Measurements from ENCODE around the gene TNNT2. TPM values are rescaled to one million over a fixed set of nuclear protein-coding genes. Genes with fewer than 3 reads are reported as not detected.
A peak's percentile ranks its signal among the peaks of the same experiment; 100 is the strongest.

TNNT2 gene
- total RNA-seq, 1 donor from 2014 or later, result 0.88 TPM

DNA sequence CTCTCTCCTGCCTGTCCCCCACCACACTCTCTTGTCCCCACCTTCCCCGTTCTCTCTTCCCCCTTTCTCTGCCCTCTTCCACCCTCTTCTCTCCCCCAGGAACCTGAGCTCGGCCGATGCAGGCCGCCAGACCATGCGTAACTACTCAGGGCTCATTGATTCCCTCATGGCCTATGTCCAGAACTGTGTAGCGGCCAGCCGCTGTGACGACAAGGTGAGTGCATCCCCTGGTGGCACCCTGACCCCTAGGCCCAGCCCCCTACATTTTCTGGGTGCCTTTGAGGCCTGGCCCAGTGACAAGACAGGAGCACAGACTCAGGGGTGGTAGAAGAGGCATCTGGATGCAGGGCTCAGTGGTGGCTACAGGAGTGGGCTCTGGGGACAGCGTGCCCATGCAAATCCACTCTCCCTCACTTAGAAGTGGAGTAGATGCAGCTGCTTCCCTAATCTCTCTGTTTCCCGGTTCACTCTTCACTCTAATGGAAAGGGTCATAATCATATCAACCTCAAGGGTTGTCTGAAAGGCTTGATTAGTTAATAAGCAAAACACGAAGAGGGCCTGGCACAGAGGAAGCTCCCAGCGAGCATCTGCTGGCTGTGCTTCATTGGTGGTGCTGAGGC lies 57.2 kb downstream of the TNNT2 start:
- DNase-seq (ENCODE audit: extremely low read depth, low read depth, low spot score), result no peak

DNA sequence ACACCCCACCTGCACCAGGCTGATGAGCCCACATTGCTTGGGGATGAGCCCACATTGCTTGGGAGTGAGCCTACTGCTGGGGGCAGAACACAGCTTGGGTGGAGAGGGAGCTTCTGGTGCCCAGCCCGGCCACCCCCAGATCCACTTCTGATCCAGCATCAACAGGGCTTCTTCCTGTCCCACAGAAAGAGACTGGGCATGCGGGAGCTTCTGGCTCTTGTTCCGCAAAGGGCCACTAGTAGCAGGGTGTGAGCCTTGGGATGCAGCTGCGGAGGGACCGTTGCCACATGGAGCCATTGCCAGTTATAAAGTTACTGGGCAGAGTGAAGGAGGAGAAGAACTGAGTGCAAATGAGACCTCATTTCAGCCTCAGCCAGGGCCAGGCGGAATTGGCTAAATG lies 57.8 kb downstream of the TNNT2 start:
- no peak for DNase-seq (ENCODE audit: extremely low read depth, low read depth, low spot score)

DNA sequence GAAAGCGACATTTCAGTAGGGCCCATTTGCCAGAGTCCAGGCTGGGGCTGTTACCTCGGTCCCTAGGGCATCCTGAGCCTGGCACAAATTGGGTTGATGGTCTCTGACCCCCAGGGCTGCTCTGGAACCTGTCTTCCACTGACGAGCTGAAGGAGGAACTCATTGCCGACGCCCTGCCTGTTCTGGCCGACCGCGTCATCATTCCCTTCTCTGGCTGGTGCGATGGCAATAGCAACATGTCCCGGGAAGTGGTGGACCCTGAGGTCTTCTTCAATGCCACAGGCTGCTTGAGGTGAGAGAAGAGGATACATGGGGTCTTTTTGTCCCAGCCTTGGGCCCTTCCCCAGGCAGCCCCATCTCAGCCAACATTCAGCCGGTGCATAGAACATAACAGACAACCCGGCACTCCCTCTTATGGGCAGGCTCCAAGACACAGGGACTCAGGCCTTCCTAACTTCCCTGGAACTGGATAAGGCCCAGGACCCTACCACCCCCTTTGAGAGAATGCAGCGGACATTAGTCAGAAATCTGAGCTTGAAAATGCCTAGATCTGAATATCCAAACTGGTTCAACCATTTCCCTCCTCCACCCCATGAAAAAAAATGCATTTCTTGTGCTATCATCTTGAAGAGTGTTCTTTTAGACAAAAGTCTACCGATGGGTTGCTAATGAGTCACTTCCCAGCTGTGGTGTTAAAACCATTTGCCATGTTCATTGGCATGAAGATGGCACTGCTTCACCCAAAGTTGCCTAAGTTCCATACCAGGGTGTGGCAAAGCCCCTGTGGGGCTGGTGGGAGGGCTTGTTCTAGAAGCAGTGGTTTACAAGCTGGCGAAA lies 58.8 kb downstream of the TNNT2 start:
- no peak for DNase-seq (ENCODE audit: extremely low read depth, low read depth, low spot score)

DNA sequence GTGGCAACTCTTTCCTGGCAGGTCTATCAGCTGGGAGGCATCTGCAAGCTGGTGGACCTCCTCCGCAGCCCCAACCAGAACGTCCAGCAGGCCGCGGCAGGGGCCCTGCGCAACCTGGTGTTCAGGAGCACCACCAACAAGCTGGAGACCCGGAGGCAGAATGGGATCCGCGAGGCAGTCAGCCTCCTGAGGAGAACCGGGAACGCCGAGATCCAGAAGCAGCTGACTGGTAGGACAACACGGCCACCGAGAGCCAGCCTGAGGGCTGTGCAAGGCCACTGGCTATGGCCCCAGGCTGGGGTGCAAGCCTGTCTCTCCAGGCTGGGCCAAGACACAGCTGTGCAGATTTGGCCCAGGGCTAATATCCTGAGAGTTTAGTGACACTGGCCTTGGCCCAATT lies 59.9 kb downstream of the TNNT2 start:
- DNase-seq (ENCODE audit: extremely low read depth, low read depth, low spot score), result no peak

DNA sequence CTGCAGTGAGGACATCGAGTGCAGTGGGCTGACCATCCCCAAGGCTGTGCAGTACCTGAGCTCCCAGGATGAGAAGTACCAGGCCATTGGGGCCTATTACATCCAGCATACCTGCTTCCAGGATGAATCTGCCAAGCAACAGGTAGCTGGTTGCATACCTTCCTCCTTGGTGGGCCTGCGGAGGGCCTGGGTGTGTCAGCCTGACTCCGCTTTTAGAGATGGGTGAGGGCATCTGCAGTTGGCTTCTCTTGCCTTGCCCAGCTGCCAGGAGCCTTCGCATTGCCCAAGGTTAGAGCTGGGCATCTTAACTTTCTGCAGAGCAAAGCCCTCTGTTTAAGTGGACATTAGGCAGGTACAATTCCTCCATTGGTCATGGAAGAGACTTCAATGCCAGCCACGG lies 60.9 kb downstream of the TNNT2 start:
- no peak for DNase-seq (ENCODE audit: extremely low read depth, low read depth, low spot score)

DNA sequence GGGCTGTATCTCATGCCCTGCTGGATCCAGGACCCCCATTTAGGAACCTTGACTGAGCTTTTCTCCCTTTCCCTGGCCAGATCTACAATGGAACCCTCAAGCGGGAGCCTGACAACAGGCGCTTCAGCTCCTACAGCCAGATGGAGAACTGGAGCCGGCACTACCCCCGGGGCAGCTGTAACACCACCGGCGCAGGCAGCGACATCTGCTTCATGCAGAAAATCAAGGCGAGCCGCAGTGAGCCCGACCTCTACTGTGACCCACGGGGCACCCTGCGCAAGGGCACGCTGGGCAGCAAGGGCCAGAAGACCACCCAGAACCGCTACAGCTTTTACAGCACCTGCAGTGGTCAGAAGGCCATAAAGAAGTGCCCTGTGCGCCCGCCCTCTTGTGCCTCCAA lies 64.4 kb downstream of the TNNT2 start:
- no peak for DNase-seq (ENCODE audit: extremely low read depth, low read depth, low spot score)

DNA sequence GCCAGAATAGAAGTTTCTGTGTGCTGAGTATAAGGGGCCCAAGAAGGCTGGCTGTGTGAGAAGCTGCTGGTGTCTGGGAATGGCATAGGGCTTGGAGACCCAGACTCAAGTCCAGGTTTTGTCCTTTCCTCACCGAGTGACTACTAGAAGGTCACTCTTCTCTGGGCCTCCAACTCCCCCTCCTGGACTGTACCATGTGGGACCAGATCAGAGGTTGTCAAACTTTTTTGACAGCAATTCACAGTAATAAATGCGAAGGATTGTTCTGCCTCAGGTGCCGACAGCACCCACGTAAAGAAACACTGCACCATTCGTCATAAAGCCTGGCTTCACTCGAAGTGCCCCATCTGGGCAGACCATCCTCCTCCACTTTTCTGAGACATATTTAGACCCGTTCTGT lies 65.2 kb downstream of the TNNT2 start:
- DNase-seq (ENCODE audit: extremely low read depth, low read depth, low spot score), result no peak

DNA sequence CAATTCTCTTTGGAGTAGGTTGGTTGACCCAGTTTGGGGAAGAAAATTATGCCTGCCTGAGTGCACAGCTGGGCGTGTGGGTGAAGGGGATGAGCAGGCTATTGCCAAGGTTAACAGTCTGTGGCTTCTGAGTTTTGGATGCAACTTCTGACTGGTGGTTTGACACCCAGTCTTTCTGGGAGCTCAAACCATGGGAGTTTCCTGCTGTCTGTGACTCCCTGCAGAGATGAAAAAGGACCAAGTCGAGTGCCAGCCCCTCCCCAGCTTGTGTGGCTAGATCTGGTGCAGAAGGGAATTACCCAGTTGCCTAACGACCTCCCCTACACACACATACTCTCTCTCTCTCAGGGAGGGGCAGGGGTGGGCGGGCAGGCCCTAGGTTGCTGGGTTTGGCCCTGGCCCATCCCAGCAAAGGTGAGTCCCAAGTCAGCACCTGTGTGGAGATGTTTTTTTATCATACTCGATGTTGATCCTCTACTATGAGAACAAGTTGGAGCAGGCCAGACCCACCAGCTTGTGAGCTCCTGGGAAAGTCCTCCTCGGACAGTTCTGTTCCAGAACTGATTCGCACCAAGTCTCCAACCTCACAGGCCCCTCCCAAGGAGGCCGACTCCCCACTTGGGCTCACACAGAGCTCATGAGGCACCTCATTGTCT lies 66.0 kb downstream of the TNNT2 start:
- no peak for DNase-seq (ENCODE audit: extremely low read depth, low read depth, low spot score)

DNA sequence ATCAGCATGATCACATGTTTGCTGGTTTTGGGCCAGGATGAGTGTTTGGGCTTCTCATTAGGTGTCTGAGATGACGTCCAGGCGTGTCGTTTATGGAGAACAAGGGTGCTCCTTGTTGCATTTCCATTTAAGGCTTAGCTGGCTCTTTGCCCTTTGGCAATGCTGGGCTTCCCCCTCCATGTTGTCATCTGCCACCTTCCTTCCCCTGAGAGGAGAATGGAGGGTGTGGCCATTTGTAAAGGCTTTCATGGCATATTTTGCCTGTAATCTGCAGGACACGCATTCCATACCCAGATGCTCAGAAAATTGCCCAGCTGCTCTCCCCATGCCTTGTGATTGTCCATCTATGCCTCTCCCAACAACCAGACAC lies 66.5 kb downstream of the TNNT2 start:
- DNase-seq (ENCODE audit: extremely low read depth, low read depth, low spot score), result no peak

DNA sequence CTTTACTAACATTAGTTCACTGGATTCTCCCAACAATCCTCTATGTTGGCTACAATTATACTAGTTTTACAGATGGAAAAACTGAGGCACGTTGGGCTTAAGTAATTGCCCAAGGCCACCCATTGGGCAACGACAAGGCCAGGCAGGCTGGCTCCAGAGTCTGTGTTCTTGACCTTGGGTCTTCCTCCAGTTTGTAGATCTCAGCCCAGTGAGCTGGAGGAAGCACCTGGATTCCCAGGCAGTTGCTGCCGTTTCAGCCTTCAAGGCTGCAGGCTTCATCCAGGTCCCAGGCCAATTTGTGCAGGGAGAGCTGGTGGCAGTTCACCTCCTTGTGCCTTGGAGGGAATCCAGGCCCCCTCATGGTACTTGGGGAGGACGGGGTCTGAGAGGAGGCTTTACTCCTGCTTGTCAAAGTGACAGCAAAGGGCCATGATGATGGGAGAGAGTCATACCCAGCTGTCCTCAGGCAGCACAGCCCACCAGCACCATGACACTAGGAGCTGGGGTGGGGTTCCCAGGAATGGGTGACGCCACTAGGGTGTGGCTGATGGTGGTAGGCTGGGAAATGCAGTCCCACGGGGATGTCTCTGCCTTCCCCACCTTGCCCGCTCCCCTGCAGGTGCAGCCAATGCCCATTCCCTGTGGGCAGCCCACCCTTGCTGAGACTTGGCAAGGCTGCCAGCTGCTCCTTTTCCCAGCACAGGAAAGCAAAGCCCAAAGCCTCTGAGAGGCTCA lies 67.1 kb downstream of the TNNT2 start:
- no peak for DNase-seq (ENCODE audit: extremely low read depth, low read depth, low spot score)

DNA sequence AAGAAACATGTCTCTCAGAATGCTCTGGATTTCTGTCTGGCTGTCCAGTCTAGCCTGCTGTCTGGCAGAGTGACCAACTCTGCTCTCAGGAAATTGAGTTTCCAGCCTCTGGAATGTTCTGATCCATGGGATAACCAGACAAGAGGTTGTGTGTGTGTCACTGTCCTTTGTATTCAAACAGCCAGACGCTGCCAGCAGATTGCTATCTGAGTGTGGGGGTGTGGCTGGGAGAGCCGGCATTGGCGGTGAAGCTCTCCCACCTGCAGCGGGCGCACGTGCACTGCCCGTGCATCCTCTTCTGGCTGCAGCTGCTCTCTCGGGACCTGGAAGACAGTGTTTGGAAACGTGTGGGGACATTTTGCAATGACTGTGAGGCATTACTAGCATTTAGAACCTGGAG lies 68.1 kb downstream of the TNNT2 start:
- peak; percentile 18 for DNase-seq (ENCODE audit: extremely low read depth, low read depth, low spot score)

Other genes with a start within 250 kb of the TNNT2 start
- gene TMEM9, start 223.2 kb downstream of the TNNT2 start, total RNA-seq, result 66.0 and 80.0 TPM in 2 replicates
- 0.10 TPM in 1 of 2 replicates, not detected in the other for gene IGFN1, start 186.9 kb downstream of the TNNT2 start, total RNA-seq
- 0.15 and 0.47 TPM in 2 replicates for gene PKP1, start 94.2 kb downstream of the TNNT2 start, total RNA-seq
- gene LAD1, start 21.6 kb upstream of the TNNT2 start, total RNA-seq, result 1.1 TPM in 2 replicates
- not detected in 2 replicates for gene TNNI1, start 44.0 kb upstream of the TNNT2 start, total RNA-seq
- gene PHLDA3, start 91.5 kb upstream of the TNNT2 start, total RNA-seq, result 59.6 and 74.8 TPM in 2 replicates
- 765 and 867 TPM in 2 replicates for gene CSRP1, start 129.4 kb upstream of the TNNT2 start, total RNA-seq
- gene NAV1, start 161.4 kb upstream of the TNNT2 start, total RNA-seq, result 58.9 and 145 TPM in 2 replicates

Measured in glomerular endothelial cell (primary cell).